ENCODE data around the gene TPP2.

- TF ChIP-seq, protein P1, sequence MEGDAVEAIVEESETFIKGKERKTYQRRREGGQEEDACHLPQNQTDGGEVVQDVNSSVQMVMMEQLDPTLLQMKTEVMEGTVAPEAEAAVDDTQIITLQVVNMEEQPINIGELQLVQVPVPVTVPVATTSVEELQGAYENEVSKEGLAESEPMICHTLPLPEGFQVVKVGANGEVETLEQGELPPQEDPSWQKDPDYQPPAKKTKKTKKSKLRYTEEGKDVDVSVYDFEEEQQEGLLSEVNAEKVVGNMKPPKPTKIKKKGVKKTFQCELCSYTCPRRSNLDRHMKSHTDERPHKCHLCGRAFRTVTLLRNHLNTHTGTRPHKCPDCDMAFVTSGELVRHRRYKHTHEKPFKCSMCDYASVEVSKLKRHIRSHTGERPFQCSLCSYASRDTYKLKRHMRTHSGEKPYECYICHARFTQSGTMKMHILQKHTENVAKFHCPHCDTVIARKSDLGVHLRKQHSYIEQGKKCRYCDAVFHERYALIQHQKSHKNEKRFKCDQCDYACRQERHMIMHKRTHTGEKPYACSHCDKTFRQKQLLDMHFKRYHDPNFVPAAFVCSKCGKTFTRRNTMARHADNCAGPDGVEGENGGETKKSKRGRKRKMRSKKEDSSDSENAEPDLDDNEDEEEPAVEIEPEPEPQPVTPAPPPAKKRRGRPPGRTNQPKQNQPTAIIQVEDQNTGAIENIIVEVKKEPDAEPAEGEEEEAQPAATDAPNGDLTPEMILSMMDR (IDR thresholded peaks at IDR 0.05), result no peak
- no peak for TF ChIP-seq POLR2AphosphoS5 (IDR thresholded peaks at IDR 0.05)
These were observed 32.2 kb upstream of the TPP2 start for GRCh38 chr13:102564564-102564963.

Data from breast epithelium (tissue), 3 donors.